ENCODE results near the gene KRCC1. TPM values are rescaled to one million over a fixed set of nuclear protein-coding genes. Genes with fewer than 3 reads are reported as not detected.

Gene KRCC1
- total RNA-seq, 1 donor, result 24.2 TPM

DNA sequence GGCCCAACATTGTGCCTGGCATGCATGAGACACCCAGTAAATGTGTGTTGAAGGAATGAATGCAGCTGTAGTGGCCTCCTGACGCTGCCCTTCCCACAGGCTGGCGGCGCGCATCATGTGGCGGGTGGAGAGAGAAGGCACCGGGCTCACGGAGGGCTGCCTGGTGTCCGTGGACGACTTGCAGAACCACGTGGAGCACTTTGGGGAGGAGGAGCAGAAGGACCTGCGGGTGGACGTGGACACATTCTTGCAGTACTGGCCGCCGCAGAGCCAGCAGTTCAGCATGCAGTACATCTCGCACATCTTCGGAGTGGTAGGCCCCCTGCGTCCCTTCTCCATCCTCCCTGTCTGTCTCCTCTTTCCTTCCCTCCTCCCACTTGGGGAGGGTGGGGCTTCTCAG, 32.2 kb upstream of the KRCC1 start:
- H3K27ac ChIP-seq (ENCODE audit: low read depth, low read length), result no peak overlapping the region

DNA sequence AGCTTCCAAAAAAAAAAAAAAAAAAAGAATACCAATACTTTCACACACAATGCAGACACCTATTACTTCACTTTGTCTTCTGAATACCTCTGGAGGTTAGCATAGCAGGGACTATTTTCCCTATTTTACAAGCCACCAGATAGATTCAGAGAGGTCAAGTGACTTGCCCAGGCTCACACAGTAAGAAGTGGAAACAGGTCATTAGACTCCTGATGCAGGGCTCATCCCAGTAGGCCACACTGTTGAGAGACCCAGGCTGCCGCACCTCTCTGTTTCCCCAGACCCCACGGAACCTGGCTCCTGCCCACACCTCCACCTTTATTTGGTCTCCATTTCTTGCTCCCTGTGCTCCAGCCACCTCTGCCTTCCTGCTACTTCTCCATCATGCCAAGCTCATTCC, 31.5 kb upstream of the KRCC1 start:
- Histone ChIP-seq H3K4me1 (ENCODE audit: insufficient read depth, low read length) (no peaks in the 10 kb centered on the region), H3K79me2 (ENCODE audit: insufficient read depth, low read length) (no peaks in the 10 kb centered on the region), H3K4me2 (ENCODE audit: insufficient read depth, low read length) (no peak overlapping the region), H3K36me3 (ENCODE audit: insufficient read depth, low read length) (no peaks in the 10 kb centered on the region), H3K9me3 (ENCODE audit: low read depth, low read length) (no peaks in the 10 kb centered on the region), H2AFZ (ENCODE audit: low read length) (no peak overlapping the region), H3K4me3 (ENCODE audit: insufficient read depth, low read length) (no peak overlapping the region), H3K27ac (ENCODE audit: low read depth, low read length) (no peak overlapping the region), H3K27me3 (ENCODE audit: insufficient read depth, low read length) (no peaks in the 10 kb centered on the region), H4K20me1 (ENCODE audit: insufficient read depth, low read length) (no peaks in the 10 kb centered on the region)
- no peak for DNase-seq (ENCODE audit: insufficient read length, low spot score, missing footprints)
- TF ChIP-seq, protein P1, sequence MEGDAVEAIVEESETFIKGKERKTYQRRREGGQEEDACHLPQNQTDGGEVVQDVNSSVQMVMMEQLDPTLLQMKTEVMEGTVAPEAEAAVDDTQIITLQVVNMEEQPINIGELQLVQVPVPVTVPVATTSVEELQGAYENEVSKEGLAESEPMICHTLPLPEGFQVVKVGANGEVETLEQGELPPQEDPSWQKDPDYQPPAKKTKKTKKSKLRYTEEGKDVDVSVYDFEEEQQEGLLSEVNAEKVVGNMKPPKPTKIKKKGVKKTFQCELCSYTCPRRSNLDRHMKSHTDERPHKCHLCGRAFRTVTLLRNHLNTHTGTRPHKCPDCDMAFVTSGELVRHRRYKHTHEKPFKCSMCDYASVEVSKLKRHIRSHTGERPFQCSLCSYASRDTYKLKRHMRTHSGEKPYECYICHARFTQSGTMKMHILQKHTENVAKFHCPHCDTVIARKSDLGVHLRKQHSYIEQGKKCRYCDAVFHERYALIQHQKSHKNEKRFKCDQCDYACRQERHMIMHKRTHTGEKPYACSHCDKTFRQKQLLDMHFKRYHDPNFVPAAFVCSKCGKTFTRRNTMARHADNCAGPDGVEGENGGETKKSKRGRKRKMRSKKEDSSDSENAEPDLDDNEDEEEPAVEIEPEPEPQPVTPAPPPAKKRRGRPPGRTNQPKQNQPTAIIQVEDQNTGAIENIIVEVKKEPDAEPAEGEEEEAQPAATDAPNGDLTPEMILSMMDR (IDR thresholded peaks at IDR 0.05; ENCODE audit: extremely low read depth, low read depth, low read length), result no peak

More for the DNA sequence above, 32.2 kb upstream of the KRCC1 start:
- Histone ChIP-seq H3K79me2 (ENCODE audit: insufficient read depth, low read length) (no peaks in the 10 kb centered on the region), H3K4me2 (ENCODE audit: insufficient read depth, low read length) (no peak overlapping the region), H3K4me1 (ENCODE audit: insufficient read depth, low read length) (no peaks in the 10 kb centered on the region), H3K9me3 (ENCODE audit: low read depth, low read length) (no peaks in the 10 kb centered on the region), H4K20me1 (ENCODE audit: insufficient read depth, low read length) (no peaks in the 10 kb centered on the region), H2AFZ (ENCODE audit: low read length) (no peak overlapping the region), H3K4me3 (ENCODE audit: insufficient read depth, low read length) (no peak overlapping the region), H3K27me3 (ENCODE audit: insufficient read depth, low read length) (no peaks in the 10 kb centered on the region), H3K36me3 (ENCODE audit: insufficient read depth, low read length) (no peaks in the 10 kb centered on the region)
- DNase-seq (ENCODE audit: insufficient read length, low spot score, missing footprints), result no peak
- TF ChIP-seq, protein P1 (IDR thresholded peaks at IDR 0.05; ENCODE audit: extremely low read depth, low read depth, low read length), result no peak

DNA sequence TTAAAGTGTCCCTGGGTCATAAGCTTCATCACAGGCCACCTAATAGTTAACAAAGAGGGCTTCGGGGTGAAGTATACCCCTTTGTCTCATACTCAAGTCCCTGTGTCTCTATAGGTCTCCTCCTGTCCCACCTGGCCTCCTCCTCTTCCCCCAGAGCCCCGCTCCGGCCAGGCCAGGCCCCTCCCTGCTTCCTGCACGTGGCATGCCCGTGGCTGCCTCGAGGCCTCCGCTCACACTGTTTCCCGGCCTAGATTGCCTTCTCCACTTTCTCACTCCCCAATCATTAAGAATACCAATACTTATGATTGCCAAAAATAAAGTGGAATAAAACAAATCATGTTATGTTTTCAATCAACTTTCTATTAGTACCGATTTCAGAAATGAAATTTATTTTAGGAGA, 30.8 kb upstream of the KRCC1 start:
- Histone ChIP-seq H3K4me1 (ENCODE audit: insufficient read depth, low read length) (no peaks in the 10 kb centered on the region), H3K36me3 (ENCODE audit: insufficient read depth, low read length) (no peaks in the 10 kb centered on the region), H3K4me3 (ENCODE audit: insufficient read depth, low read length) (no peak overlapping the region), H2AFZ (ENCODE audit: low read length) (no peak overlapping the region), H4K20me1 (ENCODE audit: insufficient read depth, low read length) (no peaks in the 10 kb centered on the region), H3K27me3 (ENCODE audit: insufficient read depth, low read length) (no peaks in the 10 kb centered on the region), H3K27ac (ENCODE audit: low read depth, low read length) (no peak overlapping the region), H3K79me2 (ENCODE audit: insufficient read depth, low read length) (no peaks in the 10 kb centered on the region), H3K4me2 (ENCODE audit: insufficient read depth, low read length) (no peak overlapping the region), H3K9me3 (ENCODE audit: low read depth, low read length) (no peaks in the 10 kb centered on the region)
- TF ChIP-seq, protein P1 (IDR thresholded peaks at IDR 0.05; ENCODE audit: extremely low read depth, low read depth, low read length), result no peak
- no peak for DNase-seq (ENCODE audit: insufficient read length, low spot score, missing footprints)

DNA sequence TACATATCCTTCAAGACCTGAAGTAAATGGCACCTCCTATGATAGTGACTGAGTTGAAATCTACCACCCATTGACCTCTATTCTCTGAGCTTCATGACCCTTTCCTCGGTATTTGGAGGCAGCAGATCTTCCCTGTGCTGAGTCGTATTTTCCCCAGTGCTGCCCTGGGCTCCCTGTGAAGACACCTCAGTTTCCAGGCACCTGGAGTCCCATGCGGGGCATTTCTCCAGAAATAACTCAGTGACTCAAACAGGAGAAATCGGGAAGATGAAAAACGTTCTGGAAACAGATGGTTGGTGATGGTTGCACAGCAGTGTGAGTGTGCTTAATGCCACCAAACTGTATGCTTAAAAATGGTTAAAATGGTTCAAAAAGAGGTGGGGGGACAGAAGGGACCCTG, 30.0 kb upstream of the KRCC1 start:
- no peaks in the 10 kb centered on the region for H4K20me1 ChIP-seq (ENCODE audit: insufficient read depth, low read length)
- H3K4me1 ChIP-seq (ENCODE audit: insufficient read depth, low read length), result no peaks in the 10 kb centered on the region
- no peaks in the 10 kb centered on the region for H3K9me3 ChIP-seq (ENCODE audit: low read depth, low read length)
- no peak overlapping the region for H3K4me3 ChIP-seq (ENCODE audit: insufficient read depth, low read length)
- no peak for DNase-seq (ENCODE audit: insufficient read length, low spot score, missing footprints)
- H3K4me2 ChIP-seq (ENCODE audit: insufficient read depth, low read length), result no peak overlapping the region
- H3K36me3 ChIP-seq (ENCODE audit: insufficient read depth, low read length), result no peaks in the 10 kb centered on the region
- H3K27ac ChIP-seq (ENCODE audit: low read depth, low read length), result no peak overlapping the region
- no peaks in the 10 kb centered on the region for H3K79me2 ChIP-seq (ENCODE audit: insufficient read depth, low read length)
- TF ChIP-seq, protein P1 (IDR thresholded peaks at IDR 0.05; ENCODE audit: extremely low read depth, low read depth, low read length), result no peak
- H3K27me3 ChIP-seq (ENCODE audit: insufficient read depth, low read length), result no peaks in the 10 kb centered on the region
- H2AFZ ChIP-seq (ENCODE audit: low read length), result no peak overlapping the region
